IMR-90 (cell line): ENCODE data around the gene NANOS1. TPM values are rescaled to one million over a fixed set of nuclear protein-coding genes. Genes with fewer than 3 reads are reported as not detected.

ENCODE experiments used
- ATAC-seq: fragments of 200-7000 bp; cut with Tn5 transposase; 2 replicates; pipeline ENCODE4 v1.9.1; 2020; ENCODE audit warnings: low read depth, mild to moderate bottlenecking, moderate library complexity
- BruUV-seq: library from RNA; stranded (reverse); fragments of 400-500 nt; replicated peaks from 2 replicates; lab custom pipeline; 2021; lab: Mats Ljungman, UMichigan
- CTCF ChIA-PET: fragments of 300-600 bp; formaldehyde crosslinking; extraction: SDS; loops from one replicate; lab custom pipeline; 2021; ENCODE audit warnings: antibody characterized with exemption; lab: Yijun Ruan, JAX
- POLR2A ChIA-PET: fragments of 300-600 bp; sonication (Branson Sonifier 250); formaldehyde crosslinking; loops from one replicate; lab custom pipeline; 2022; ENCODE audit warnings: antibody characterized with exemption; ENCODE audit not compliant: unreplicated experiment; lab: Charles Lee
- DNase-seq: peaks from one replicate; pipeline ENCODE4 v3.0.0; 2013
- H2AFZ ChIP-seq: replicated peaks from 2 replicates; pipeline ENCODE3; 2013; ENCODE audit warnings: low read length, mild to moderate bottlenecking; ENCODE audit not compliant: poor library complexity
- H2AK5ac ChIP-seq: 2 replicates; pipeline ENCODE4 v1.6.1; 2013; ENCODE audit warnings: low read depth, low read length, inconsistent platforms
- H2AK9ac ChIP-seq: replicated peaks from 2 replicates; pipeline ENCODE3; 2013; ENCODE audit warnings: mild to moderate bottlenecking, low read depth, low read length, moderate library complexity; ENCODE audit not compliant: poor library complexity
- H2BK120ac ChIP-seq: 2 replicates; pipeline ENCODE4 v1.6.1; 2013; ENCODE audit warnings: low read depth, low read length, inconsistent platforms
- H2BK15ac ChIP-seq: 3 replicates; pipeline ENCODE4 v1.6.1; 2013; ENCODE audit warnings: low read depth, low read length, inconsistent platforms
- H2BK20ac ChIP-seq: 2 replicates; pipeline ENCODE4 v1.6.1; 2013; ENCODE audit warnings: low read depth, mild to moderate bottlenecking, inconsistent platforms, low read length, moderate library complexity
- H2BK5ac ChIP-seq: 2 replicates; pipeline ENCODE4 v1.6.1; 2013; ENCODE audit warnings: mild to moderate bottlenecking, low read depth, low read length, inconsistent platforms; ENCODE audit not compliant: poor library complexity, severe bottlenecking
- H3K14ac ChIP-seq: replicated peaks from 2 replicates; pipeline ENCODE4 v1.6.1; 2013; ENCODE audit warnings: low read depth, low read length, inconsistent platforms
- H3K18ac ChIP-seq: 2 replicates; pipeline ENCODE4 v1.6.1; 2013; ENCODE audit warnings: low read depth, low read length, control low read depth
- H3K23ac ChIP-seq: 2 replicates; pipeline ENCODE4 v1.6.1; 2013; ENCODE audit warnings: low read depth, low read length, inconsistent platforms
- H3K27ac ChIP-seq: 2 replicates; pipeline ENCODE4 v1.5.1; 2013; ENCODE audit warnings: mild to moderate bottlenecking, control low read depth, low read length; ENCODE audit not compliant: insufficient read depth
- H3K27me3 ChIP-seq: 2 replicates; pipeline ENCODE4 v1.6.1; 2013; ENCODE audit warnings: low read length; ENCODE audit not compliant: control insufficient read depth, insufficient read depth
- H3K36me3 ChIP-seq: 2 replicates; pipeline ENCODE4 v1.6.1; 2013; ENCODE audit warnings: low read length, mixed read lengths; ENCODE audit not compliant: control insufficient read depth, insufficient read depth
- H3K4ac ChIP-seq: 2 replicates; pipeline ENCODE4 v1.6.1; 2013; ENCODE audit warnings: low read depth, low read length, inconsistent platforms
- H3K4me1 ChIP-seq: 2 replicates; pipeline ENCODE4 v1.6.1; 2013; ENCODE audit warnings: low read length, mixed read lengths; ENCODE audit not compliant: control insufficient read depth, insufficient read depth
- H3K4me2 ChIP-seq: 2 replicates; pipeline ENCODE4 v1.6.1; 2013; ENCODE audit warnings: low read depth, mild to moderate bottlenecking, control low read depth, low read length, moderate library complexity
- H3K4me3 ChIP-seq: 2 replicates; pipeline ENCODE4 v1.5.1; 2013; ENCODE audit warnings: low read depth, mild to moderate bottlenecking, control low read depth, low read length, moderate library complexity; ENCODE audit not compliant: insufficient read depth
- H3K56ac ChIP-seq: 2 replicates; pipeline ENCODE4 v1.6.1; 2013; ENCODE audit warnings: low read length, inconsistent platforms; ENCODE audit not compliant: insufficient read depth; ENCODE audit errors: extremely low read depth
- H3K79me1 ChIP-seq, 2 experiments: 2 replicates each; pipeline ENCODE4 v1.6.1; 2013; ENCODE audit warnings: low read length in 2 of 2, inconsistent platforms in 1 of 2, low read depth in 1 of 2
- H3K9ac ChIP-seq: 2 replicates; pipeline ENCODE4 v1.6.1; 2013; ENCODE audit warnings: low read depth, low read length, control low read depth
- H3K9me1 ChIP-seq: 2 replicates; pipeline ENCODE4 v1.6.1; 2013; ENCODE audit warnings: low read length, inconsistent platforms; ENCODE audit not compliant: insufficient read depth
- H3K9me3 ChIP-seq: 2 replicates; pipeline ENCODE4 v1.6.1; 2013; ENCODE audit warnings: low read length; ENCODE audit not compliant: control insufficient read depth, insufficient read depth
- H4K20me1 ChIP-seq: 2 replicates; pipeline ENCODE4 v1.6.1; 2013; ENCODE audit warnings: low read length, inconsistent platforms; ENCODE audit not compliant: insufficient read depth
- H4K5ac ChIP-seq: 2 replicates; pipeline ENCODE4 v1.6.1; 2013; ENCODE audit warnings: mild to moderate bottlenecking, low read depth, low read length, control low read depth
- H4K8ac ChIP-seq, 2 experiments: 2 replicates each; pipeline ENCODE4 v1.6.1; 2013; ENCODE audit warnings: low read depth in 2 of 2, low read length in 2 of 2, control low read depth in 1 of 2, inconsistent platforms in 1 of 2
- H4K91ac ChIP-seq: 2 replicates; pipeline ENCODE4 v1.6.1; 2013; ENCODE audit warnings: low read depth, low read length, inconsistent platforms; ENCODE audit not compliant: insufficient read depth
- FOS ChIP-seq: fragments of 150-350 bp; IDR thresholded peaks from 2 replicates; pipeline ENCODE4 v1.6.1; 2016; ENCODE audit warnings: low read depth, low read length
- RCOR1 ChIP-seq: IDR thresholded peaks from 2 replicates; pipeline ENCODE4 v1.6.1; 2012; ENCODE audit warnings: mild to moderate bottlenecking, low read length, improper control_type of control experiment; ENCODE audit not compliant: insufficient replicate concordance
- WGBS, 2 experiments: methylation state at CpG; one replicate each; pipeline versions ENCODE4 v1.1.5 to v1.1.7; 2013; ENCODE audit warnings: missing lambda C conversion rate in 2 of 2; ENCODE audit not compliant: insufficient read length in 1 of 2; ENCODE audit errors: extremely low coverage in 2 of 2; 5-methylcytosine and 5-hydroxymethylcytosine counted together
- dilution Hi-C: fragments of 300-500 bp; cut with HindIII; formaldehyde crosslinking; loops from one replicate; pipeline ENCODE4 v1.14.3; 2018; ENCODE audit warnings: low sequenced_read_pairs; ENCODE audit not compliant: unreplicated experiment
- in situ Hi-C: fragments of 300-500 bp; cut with MboI; formaldehyde crosslinking; loops from 3 replicates; pipeline ENCODE4 v1.14.3; 2019; ENCODE audit warnings: low sequenced_read_pairs, inconsistent platforms, mixed read lengths
- intact Hi-C: fragments of 100-400 bp; cut with micrococcal nuclease; formaldehyde crosslinking; loops from 2 replicates; pipeline ENCODE4 v1.10.0; 2022
- polyA plus RNA-seq, 3 experiments: library from polyadenylated mRNA; depleted of rRNA; stranded (reverse); fragments of >200 nt; gene quantifications; 2 replicates each; pipeline ENCODE4 v1.2.3, GENCODE V29; 2012; ENCODE audit warnings: low replicate concordance in 1 of 3
- total RNA-seq: library from RNA; depleted of rRNA; stranded (reverse); fragments of >200 nt; gene quantifications from 2 replicates; pipeline ENCODE4 v1.2.3, GENCODE V29; 2012

The NANOS1 gene
- total and polyA plus RNA-seq, 2 of the 4 experiments (the other 2 are of a cell fraction) = under 0.01 to 0.12 TPM

DNA sequence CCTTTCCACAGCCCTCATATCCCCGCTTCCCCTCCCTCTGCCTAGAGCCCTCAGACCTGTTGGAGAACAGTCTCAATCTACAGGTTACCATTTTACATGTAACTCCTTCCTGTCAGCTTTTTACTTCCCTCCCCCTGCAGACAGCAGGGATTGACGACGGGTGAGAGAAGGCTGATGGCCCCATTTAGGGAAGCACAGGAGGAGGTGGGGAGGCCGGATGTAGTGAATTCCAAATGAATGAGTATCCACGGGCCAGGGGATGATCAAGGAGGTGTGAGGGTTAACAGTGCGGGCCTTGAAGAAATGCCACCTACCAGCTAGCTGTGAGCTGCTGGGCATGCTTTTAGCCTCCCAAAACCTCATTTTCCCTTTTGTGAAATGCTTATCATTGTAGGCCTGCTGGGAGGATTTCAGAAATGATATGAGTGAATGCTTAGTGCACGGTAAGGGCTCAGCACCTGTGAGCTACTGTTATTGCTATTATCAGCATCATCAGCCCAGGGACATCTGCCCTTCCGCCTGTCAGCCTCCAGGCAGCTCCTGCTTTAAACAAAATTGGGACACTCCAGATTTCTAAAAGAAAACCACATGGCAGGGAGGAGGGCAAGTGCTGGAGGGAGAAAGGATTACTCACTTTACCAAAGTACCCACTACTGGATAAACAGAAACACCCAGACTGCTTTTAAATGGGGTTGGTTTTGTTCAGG is 6.5 kb upstream of the NANOS1 start:
- peak; percentile 79 for ATAC-seq
- Histone ChIP-seq H4K5ac (no peak overlapping the region), H3K18ac (no peak overlapping the region), H3K27ac (no peak overlapping the region), H4K20me1 (peaks cover 12% of the 10 kb centered on the region; the same call in 1 of the 2 replicates), H2AK5ac (peak overlapping the region; percentile 20; the same call in 1 of the 2 replicates), H2BK5ac (no peak overlapping the region), H3K4me1 (peaks cover 17% of the 10 kb centered on the region), H3K4ac (peak overlapping the region; percentile 41; the same call in 1 of the 2 replicates), H2AFZ (peak overlapping the region; percentile 25), H2BK20ac (0 out of 2 replicates have a peak overlapping the region, but pooled peaks have one; percentile 46), H3K36me3 (no peaks in the 10 kb centered on the region), H2BK120ac (peak overlapping the region; percentile 4; the same call in 1 of the 2 replicates), H3K14ac (no peak overlapping the region), H3K56ac (no peak overlapping the region), H3K23ac (no peak overlapping the region), H3K4me2 (no peak overlapping the region), H3K79me1 (no peaks in the 10 kb centered on the region), H4K8ac (no peak overlapping the region), H3K4me3 (no peak overlapping the region), H3K9ac (no peak overlapping the region), H2AK9ac (no peak overlapping the region), H3K27me3 (peaks cover 13% of the 10 kb centered on the region), H3K9me3 (peaks cover 2% of the 10 kb centered on the region; the same call in 1 of the 2 replicates), H4K91ac (0 out of 2 replicates have a peak overlapping the region, but pooled peaks have one; percentile 24), H2BK15ac (no peak overlapping the region), H3K9me1 (peaks cover 10% of the 10 kb centered on the region; the same call in 1 of the 2 replicates)
- intact Hi-C loops (loop anchor here (10.0 kb wide), 1 partner anchor 298 kb away; no protein-coding TSS in a partner anchor), in situ Hi-C loops (loop anchor here (10.0 kb wide), 1 partner anchor 268 kb away; the partner anchor contains the start of gene CACUL1), dilution Hi-C loops (no loop called here)
- no peak for TF ChIP-seq RCOR1
- TF ChIP-seq FOS = 0 out of 2 replicates have a peak, but pooled peaks have one; percentile 11
- POLR2A ChIA-PET = no interaction called here
- WGBS, 2 experiments = no CpG with 5 or more reads among the region's 8 CpGs
- no TSS peak for BruUV-seq
- CTCF ChIA-PET = no interaction called here
- DNase-seq = peak; percentile 58
